Uterus (tissue), 4 donors: ENCODE data around the gene TANC1. TPM values are rescaled to one million over a fixed set of nuclear protein-coding genes. Genes with fewer than 3 reads are reported as not detected.
"Not testable (repeated sequence)": the region's sequence is repeated elsewhere in the genome, so short reads cannot be mapped to it uniquely, and the experiment has no call there.

Source experiments
- DNase-seq, 2 donors: peaks; one replicate each; pipeline ENCODE4 v3.0.0-alpha.2; 2019 to 2020
- H3K27ac ChIP-seq, 2 donors: fragments of 200-600 bp; sonication (generic); 1 replicate in 1 of 2; 2 replicates in 1 of 2; pipeline ENCODE4 v1.5.1; 2016 to 2018
- H3K27me3 ChIP-seq, 2 donors: fragments of 200-600 bp; sonication (generic); one replicate each; pipeline ENCODE4 v1.5.1; 2018 to 2019; ENCODE audit warnings: control low read depth in 1 of 2
- H3K36me3 ChIP-seq, 2 donors: fragments of 200-600 bp; sonication (generic); one replicate each; pipeline ENCODE4 v1.5.1; 2019; ENCODE audit warnings: control low read depth in 1 of 2
- H3K4me1 ChIP-seq, 2 donors: fragments of 200-600 bp; sonication (generic); one replicate each; pipeline ENCODE4 v1.5.1; 2018 to 2019; ENCODE audit warnings: control low read depth in 1 of 2
- H3K4me3 ChIP-seq, 2 donors: fragments of 200-600 bp; sonication (generic); 1 replicate in 1 of 2; 2 replicates in 1 of 2; pipeline ENCODE4 v1.5.1; 2018 to 2019; ENCODE audit warnings: mild to moderate bottlenecking in 1 of 2
- H3K9me3 ChIP-seq, 2 donors: fragments of 200-600 bp; sonication (generic); one replicate each; pipeline ENCODE4 v1.5.1; 2019; ENCODE audit warnings: control low read depth in 1 of 2
- POLR2A ChIP-seq, 2 donors: fragments of 450-650 bp; IDR thresholded peaks; one replicate each; pipeline ENCODE4 v1.6.1; 2016; ENCODE audit warnings: antibody characterized with exemption in 2 of 2, mild to moderate bottlenecking in 1 of 2, moderate library complexity in 1 of 2
- intact Hi-C: fragments of 100-400 bp; cut with DNase I; formaldehyde crosslinking; loops from one replicate; pipeline ENCODE4 v1.15.1; 2023; ENCODE audit warnings: low total_unique reads
- total RNA-seq, 4 donors: library from RNA; depleted of rRNA in 3 of 4; stranded (reverse); fragments of >200 nt in 3 of 4; gene quantifications; one replicate each; pipeline versions ENCODE4 v1.1.0 to v1.2.4, GENCODE V29; 2014 to 2023
- TF ChIP-seq, protein P1 (sequence below), 4 experiments: fragments of 200-600 bp in 2 of 4; fragments of 450-650 bp in 2 of 4; sonication (generic) in 2 of 4; IDR thresholded peaks; one replicate each; pipeline ENCODE4 v1.5.1; 2016 to 2019; ENCODE audit warnings: antibody characterized with exemption in 4 of 4, mild to moderate bottlenecking in 2 of 4, moderate library complexity in 1 of 4
- donor health status: DM: yes; HTN: yes; CAD: no.

Gene TANC1
- total RNA-seq, 4 donors from 2014 or later, result 34.7 to 92.7 (median 67.4) TPM

GRCh38 chr2:159095813-159096212 is 127.4 kb downstream of the TANC1 start:
- Histone ChIP-seq H3K36me3 (no peaks in the 10 kb centered on the region), H3K4me3 (no peak overlapping the region), H3K9me3 (no peaks in the 10 kb centered on the region), H3K27me3 (no peaks in the 10 kb centered on the region), H3K27ac (peak overlapping the region in 1 of 2 donors; percentile 28), H3K4me1 (peaks cover 12 to 22% of the 10 kb centered on the region in 2 donors)
- intact Hi-C loops, result no loop called here
- TF ChIP-seq POLR2A (IDR thresholded peaks at IDR 0.05), result no peak
- TF ChIP-seq, protein P1, sequence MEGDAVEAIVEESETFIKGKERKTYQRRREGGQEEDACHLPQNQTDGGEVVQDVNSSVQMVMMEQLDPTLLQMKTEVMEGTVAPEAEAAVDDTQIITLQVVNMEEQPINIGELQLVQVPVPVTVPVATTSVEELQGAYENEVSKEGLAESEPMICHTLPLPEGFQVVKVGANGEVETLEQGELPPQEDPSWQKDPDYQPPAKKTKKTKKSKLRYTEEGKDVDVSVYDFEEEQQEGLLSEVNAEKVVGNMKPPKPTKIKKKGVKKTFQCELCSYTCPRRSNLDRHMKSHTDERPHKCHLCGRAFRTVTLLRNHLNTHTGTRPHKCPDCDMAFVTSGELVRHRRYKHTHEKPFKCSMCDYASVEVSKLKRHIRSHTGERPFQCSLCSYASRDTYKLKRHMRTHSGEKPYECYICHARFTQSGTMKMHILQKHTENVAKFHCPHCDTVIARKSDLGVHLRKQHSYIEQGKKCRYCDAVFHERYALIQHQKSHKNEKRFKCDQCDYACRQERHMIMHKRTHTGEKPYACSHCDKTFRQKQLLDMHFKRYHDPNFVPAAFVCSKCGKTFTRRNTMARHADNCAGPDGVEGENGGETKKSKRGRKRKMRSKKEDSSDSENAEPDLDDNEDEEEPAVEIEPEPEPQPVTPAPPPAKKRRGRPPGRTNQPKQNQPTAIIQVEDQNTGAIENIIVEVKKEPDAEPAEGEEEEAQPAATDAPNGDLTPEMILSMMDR (IDR thresholded peaks at IDR 0.05), result no peak
- no peak for DNase-seq

GRCh38 chr2:159096302-159096855 is 127.9 kb downstream of the TANC1 start:
- H3K27me3 ChIP-seq, H3K9me3 ChIP-seq, intact Hi-C loops, H3K36me3 ChIP-seq, H3K4me3 ChIP-seq, DNase-seq: not testable (repeated sequence)
- Histone ChIP-seq H3K27ac (peak overlapping the region; percentile 19 to 28), H3K4me1 (peaks cover 7 to 22% of the 10 kb centered on the region in 2 donors)

- Histone ChIP-seq H3K27ac (peak overlapping the region in 1 of 2 donors; percentile 28), H3K36me3 (no peaks in the 10 kb centered on the region), H3K4me3 (no peak overlapping the region), H3K27me3 (no peaks in the 10 kb centered on the region), H3K4me1 (peaks cover 1 to 22% of the 10 kb centered on the region in 2 donors), H3K9me3 (no peaks in the 10 kb centered on the region)
- intact Hi-C loops, result no loop called here
- no peak for DNase-seq
- TF ChIP-seq, protein P1 (IDR thresholded peaks at IDR 0.05), result no peak
These were observed 128.5 kb downstream of the TANC1 start for GRCh38 chr2:159096901-159097300.

DNA sequence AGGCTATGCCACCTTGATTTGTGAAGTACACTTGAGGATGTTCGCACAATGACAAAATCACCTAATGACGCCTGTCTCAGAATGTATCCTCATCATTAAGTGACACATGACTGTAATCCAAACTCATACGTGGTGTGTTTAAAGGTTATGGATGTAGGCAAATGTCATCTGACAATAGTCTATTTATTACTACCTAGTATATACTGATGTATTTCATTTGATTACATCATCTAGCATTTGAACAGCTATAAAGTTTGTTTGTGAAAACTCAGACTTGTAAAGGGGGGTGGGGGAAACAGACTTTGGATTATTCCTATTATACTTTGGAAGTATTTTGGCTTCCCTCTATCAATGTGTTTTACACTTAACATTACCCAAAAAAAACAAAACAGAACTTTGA is 129.9 kb downstream of the TANC1 start:
- intact Hi-C loops, result no loop called here
- no peaks in the 10 kb centered on the region for H3K9me3 ChIP-seq
- no peak for DNase-seq
- H3K4me3 ChIP-seq, result no peak overlapping the region
- no peaks in the 10 kb centered on the region for H3K36me3 ChIP-seq
- no peaks in the 10 kb centered on the region for H3K27me3 ChIP-seq
- TF ChIP-seq POLR2A (IDR thresholded peaks at IDR 0.05), result no peak
- TF ChIP-seq, protein P1 (IDR thresholded peaks at IDR 0.05), result no peak
- H3K4me1 ChIP-seq, result peaks cover 0 to 16% of the 10 kb centered on the region in 2 donors
- peak overlapping the region; percentile 38 to 75 for H3K27ac ChIP-seq

DNA sequence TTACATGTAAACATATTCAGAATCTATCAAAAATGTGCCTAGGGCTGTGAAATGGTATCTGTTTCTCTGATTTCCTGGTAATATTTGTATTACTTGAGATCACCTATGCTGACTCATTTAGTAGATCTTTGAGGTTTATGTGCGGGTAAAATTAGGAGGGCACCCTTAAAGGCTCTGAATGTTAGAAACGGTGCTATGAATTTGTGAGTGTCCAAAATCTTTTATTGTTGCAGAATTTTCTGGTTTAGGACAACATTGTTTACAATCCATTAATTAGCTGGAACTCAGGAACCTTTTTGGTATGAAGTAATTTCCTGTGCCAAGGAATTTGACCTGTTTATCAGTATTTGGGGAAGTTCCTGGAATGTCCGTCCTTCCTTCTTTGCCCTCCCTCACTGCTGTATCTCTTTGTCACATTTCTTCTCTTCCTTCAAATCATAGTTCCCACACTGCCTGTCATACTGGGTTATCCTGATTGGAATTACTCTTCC is 130.5 kb downstream of the TANC1 start:
- Histone ChIP-seq H3K9me3 (no peaks in the 10 kb centered on the region), H3K4me3 (no peak overlapping the region), H3K27ac (peak overlapping the region; percentile 38 to 75), H3K4me1 (peaks cover 0 to 10% of the 10 kb centered on the region in 2 donors), H3K36me3 (no peaks in the 10 kb centered on the region), H3K27me3 (no peaks in the 10 kb centered on the region)
- DNase-seq, result no peak
- no peak for TF ChIP-seq POLR2A (IDR thresholded peaks at IDR 0.05)
- TF ChIP-seq, protein P1 (IDR thresholded peaks at IDR 0.05), result no peak
- intact Hi-C loops, result no loop called here
